CD4-positive, alpha-beta T cell treated with Interleukin-12 subunit alpha and Interleukin-12 subunit beta, for 1 hour (primary cell): Measurements from ENCODE around the gene KCNMA1.
"Not testable (repeated sequence)": the region's sequence is repeated elsewhere in the genome, so short reads cannot be mapped to it uniquely, and the experiment has no call there.

Experiments used
- DNase-seq: peaks from one replicate; pipeline ENCODE4 v3.0.0-alpha.2; 2020

The KCNMA1 gene

GRCh38 chr10:77661100-77661499, 23.5 kb upstream of the KCNMA1 start:
- DNase-seq, result no peak

GRCh38 chr10:77659046-77659670, 21.6 kb upstream of the KCNMA1 start:
- not testable (repeated sequence) for DNase-seq

GRCh38 chr10:77653210-77653609, 15.6 kb upstream of the KCNMA1 start:
- DNase-seq, result no peak

- no peak for DNase-seq
These were observed 12.0 kb upstream of the KCNMA1 start for GRCh38 chr10:77649333-77650331.

GRCh38 chr10:77648472-77648871, 10.9 kb upstream of the KCNMA1 start:
- DNase-seq, result no peak

- no peak for DNase-seq
These were observed 10.1 kb upstream of the KCNMA1 start for GRCh38 chr10:77647543-77648293.

- DNase-seq, result no peak
These were observed 7.1 kb upstream of the KCNMA1 start for GRCh38 chr10:77644557-77645243.

- peak; percentile 6 for DNase-seq
These were observed 6.3 kb upstream of the KCNMA1 start for GRCh38 chr10:77643795-77644468.

GRCh38 chr10:77641788-77642397, 4.3 kb upstream of the KCNMA1 start:
- peak; percentile 56 for DNase-seq

- DNase-seq, result no peak
These were observed 3.7 kb upstream of the KCNMA1 start for GRCh38 chr10:77641344-77641743.

GRCh38 chr10:77640167-77640566, 2.6 kb upstream of the KCNMA1 start:
- DNase-seq, result no peak

GRCh38 chr10:77639756-77640155, 2.1 kb upstream of the KCNMA1 start:
- no peak for DNase-seq

GRCh38 chr10:77638321-77639101, 903 bp upstream of the KCNMA1 start:
- no peak for DNase-seq

- DNase-seq, result no peak
These were observed 559 bp downstream of the KCNMA1 start for GRCh38 chr10:77636967-77637531.

- no peak for DNase-seq
These were observed 1.2 kb downstream of the KCNMA1 start for GRCh38 chr10:77636282-77636966.

- no peak for DNase-seq
These were observed 2.0 kb downstream of the KCNMA1 start for GRCh38 chr10:77635402-77636227.

- DNase-seq, result no peak
These were observed 2.7 kb downstream of the KCNMA1 start for GRCh38 chr10:77634939-77635338.

- DNase-seq, result no peak
These were observed 4.2 kb downstream of the KCNMA1 start for GRCh38 chr10:77633376-77633775.

- DNase-seq, result no peak
These were observed 6.4 kb downstream of the KCNMA1 start for GRCh38 chr10:77631241-77631640.
